Large intestine (tissue), 3 donors: ENCODE results near the gene LONP2. TPM values are rescaled to one million over a fixed set of nuclear protein-coding genes. Genes with fewer than 3 reads are reported as not detected.
"Not testable (repeated sequence)": the region's sequence is repeated elsewhere in the genome, so short reads cannot be mapped to it uniquely, and the experiment has no call there.

Experiments
- DNase-seq, 2 donors: peaks; one replicate each; pipeline versions ENCODE4 v3.0.0 to v3.0.0-alpha.2; 2013
- H3K27ac ChIP-seq: one replicate; pipeline ENCODE4 v1.5.1; 2013; ENCODE audit warnings: low read length
- H3K27me3 ChIP-seq: 2 replicates; pipeline ENCODE4 v1.6.1; 2013; ENCODE audit warnings: low read length; ENCODE audit not compliant: control insufficient read depth, insufficient read depth
- H3K36me3 ChIP-seq: 2 replicates; pipeline ENCODE4 v1.6.1; 2013; ENCODE audit warnings: low read length; ENCODE audit not compliant: control insufficient read depth, insufficient read depth
- H3K4me1 ChIP-seq: one replicate; pipeline ENCODE4 v1.6.1; 2013; ENCODE audit warnings: low read length; ENCODE audit not compliant: control insufficient read depth, insufficient read depth
- H3K4me3 ChIP-seq: one replicate; pipeline ENCODE4 v1.5.1; 2013; ENCODE audit warnings: low read length
- H3K9me3 ChIP-seq: one replicate; pipeline ENCODE4 v1.6.1; 2013; ENCODE audit warnings: mild to moderate bottlenecking, low read depth, low read length, moderate library complexity; ENCODE audit not compliant: control insufficient read depth
- WGBS: methylation state at CpG from one replicate; pipeline ENCODE4 v1.1.5; 2013; ENCODE audit warnings: low lambda C conversion rate; ENCODE audit not compliant: insufficient coverage; 5-methylcytosine and 5-hydroxymethylcytosine counted together
- polyA plus RNA-seq: library from polyadenylated mRNA; unstranded; fragments of 120-200 nt; gene quantifications from one replicate; pipeline ENCODE4 v1.2.1, GENCODE V29; 2013

Gene LONP2
- polyA plus RNA-seq, 1 donor = 49.4 TPM

DNA sequence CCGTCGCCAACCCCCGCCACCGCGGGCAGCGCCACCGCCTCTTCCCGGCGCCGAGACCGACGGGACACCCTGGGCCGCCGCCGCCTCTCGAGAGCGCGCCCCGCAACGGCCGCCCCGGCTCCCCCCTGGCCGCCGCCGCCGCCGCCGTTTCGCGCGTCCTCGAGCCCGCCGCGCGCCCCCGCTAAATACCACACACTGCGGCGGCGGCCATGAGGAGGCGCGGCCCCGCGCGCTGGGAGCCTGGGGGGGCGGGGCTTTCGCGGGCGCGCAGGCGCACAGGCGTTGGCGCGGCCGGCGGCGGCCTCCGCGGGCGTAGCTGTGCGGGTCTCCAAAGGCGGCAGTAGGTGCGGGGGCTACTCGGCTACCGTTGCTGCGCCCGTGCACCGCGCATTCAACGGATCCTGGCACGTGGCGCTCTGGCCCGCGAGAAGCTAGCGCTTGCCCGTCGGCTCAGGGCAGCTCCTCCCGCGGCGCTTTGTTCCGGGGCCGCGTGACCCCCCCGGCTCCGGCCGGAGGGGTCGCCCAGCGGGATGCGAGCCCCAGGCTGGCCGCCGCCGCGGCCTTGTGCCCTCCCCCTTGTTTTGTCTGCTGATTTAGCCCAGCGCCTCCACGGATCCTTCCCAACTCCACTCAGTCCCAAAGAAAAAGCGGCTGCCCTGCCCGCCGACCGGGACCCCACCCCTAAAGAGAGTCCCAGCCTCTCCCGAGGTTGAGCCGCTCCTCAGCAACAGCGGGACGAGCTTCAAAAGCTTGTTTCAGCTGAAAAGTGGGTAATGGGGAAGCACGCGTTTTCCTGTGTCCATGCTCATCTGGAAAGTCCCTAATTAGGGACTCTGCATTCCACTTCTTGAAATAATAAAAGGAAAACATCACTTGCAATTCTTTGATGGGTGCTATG, 141.4 kb downstream of the LONP2 start, which contains the start of gene SIAH1:
Gene SIAH1 (minus strand): TSS at position 161 of the 898 bp plus-strand sequence. CDS start 22,985 bp downstream, outside the sequence.
- no peaks in the 10 kb centered on the region for H3K36me3 ChIP-seq
- H3K27me3 ChIP-seq = no peaks in the 10 kb centered on the region
- no CpG with 5 or more reads among the region's 105 CpGs for WGBS
- peak within 1 kb of the TSS; percentile 84 for H3K27ac ChIP-seq
- peak within 1 kb of the TSS; percentile 72 for H3K4me3 ChIP-seq
- DNase-seq = peak; percentile 78 to 89
- H3K9me3 ChIP-seq = no peaks in the 10 kb centered on the region
- H3K4me1 ChIP-seq = peaks cover 9% of the 10 kb centered on the region

- Histone ChIP-seq H3K27me3 (no peaks in the 10 kb centered on the region), H3K27ac (no peak overlapping the region), H3K36me3 (no peaks in the 10 kb centered on the region), H3K4me1 (peaks cover 9% of the 10 kb centered on the region), H3K9me3 (no peaks in the 10 kb centered on the region), H3K4me3 (no peak overlapping the region)
- DNase-seq = no peak
- 94% methylated on average over 2 of the region's 17 CpGs for WGBS
Observed at GRCh38 chr16:48386559-48387312, 142.6 kb downstream of the LONP2 start.

DNA sequence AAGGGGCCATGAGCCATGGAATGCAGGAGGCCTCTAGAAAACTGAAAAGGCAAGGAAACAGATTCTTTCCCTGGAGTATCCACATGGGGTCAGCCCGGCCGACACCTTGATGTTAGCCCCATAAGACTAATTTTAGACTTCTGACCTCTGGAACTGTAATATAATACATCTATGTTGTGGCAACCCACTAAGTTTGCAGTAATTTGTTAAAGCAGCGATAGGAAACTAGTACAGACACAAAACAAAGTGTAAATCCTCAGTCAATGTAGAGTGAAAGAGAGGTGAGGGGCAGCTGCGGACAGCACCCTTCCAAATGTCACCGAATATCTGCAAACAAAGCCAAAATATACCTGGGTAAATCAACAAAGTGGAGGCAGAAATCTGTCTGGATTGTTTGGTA, 148.3 kb downstream of the LONP2 start:
- Histone ChIP-seq H3K36me3 (no peaks in the 10 kb centered on the region), H3K4me3 (no peak overlapping the region), H3K27ac (no peak overlapping the region), H3K9me3 (no peaks in the 10 kb centered on the region), H3K27me3 (no peaks in the 10 kb centered on the region), H3K4me1 (no peaks in the 10 kb centered on the region)
- DNase-seq = no peak
- no CpG with 5 or more reads among the region's 5 CpGs for WGBS

DNA sequence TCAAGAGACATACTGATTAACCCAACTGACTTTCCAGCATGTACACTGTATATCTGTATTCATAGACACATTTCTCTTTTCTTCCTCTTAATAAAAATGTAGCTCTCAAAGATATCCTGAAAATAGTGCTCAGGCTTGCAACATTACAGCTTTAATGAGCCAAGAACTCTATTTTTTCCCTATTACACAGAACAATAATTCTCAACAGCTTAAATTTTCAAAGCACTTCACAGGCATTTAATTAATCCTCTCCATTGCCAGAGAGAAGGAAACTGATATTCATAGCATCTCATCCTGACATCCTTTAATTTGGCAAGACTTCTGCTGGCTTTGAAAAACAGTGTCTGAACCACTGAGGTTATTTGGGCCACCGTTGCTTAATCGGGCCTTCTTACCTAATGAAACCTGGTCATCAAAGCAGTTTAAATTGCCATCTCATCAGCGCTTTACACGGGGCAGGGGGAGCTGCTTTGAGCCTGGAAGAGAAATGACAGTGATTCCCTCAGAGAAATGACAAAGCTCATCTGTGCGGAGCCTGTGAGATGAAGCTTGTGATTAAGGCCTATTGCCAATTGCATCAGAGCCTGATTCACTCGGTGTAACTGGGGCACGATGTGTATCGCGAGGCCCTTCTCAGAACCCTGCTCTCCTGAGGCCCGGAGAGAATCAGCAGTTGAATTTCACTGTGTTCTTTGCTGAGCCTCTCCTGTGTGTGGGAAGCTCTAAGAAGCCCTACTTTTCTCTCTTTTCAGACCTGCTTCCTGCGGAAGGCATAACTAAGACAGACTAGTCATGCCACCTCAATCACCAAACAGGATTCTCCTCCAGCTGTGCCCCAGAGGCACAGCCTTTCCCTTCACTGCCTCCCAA, 149.6 kb downstream of the LONP2 start:
- H3K4me3 ChIP-seq = no peak overlapping the region
- H3K4me1 ChIP-seq = no peaks in the 10 kb centered on the region
- no peak overlapping the region for H3K27ac ChIP-seq
- no peak for DNase-seq
- H3K9me3 ChIP-seq = no peaks in the 10 kb centered on the region
- no peaks in the 10 kb centered on the region for H3K36me3 ChIP-seq
- WGBS = no CpG with 5 or more reads among the region's 11 CpGs
- H3K27me3 ChIP-seq = no peaks in the 10 kb centered on the region

- Histone ChIP-seq H3K27ac (no peak overlapping the region), H3K9me3 (no peaks in the 10 kb centered on the region), H3K4me3 (no peak overlapping the region), H3K4me1 (no peaks in the 10 kb centered on the region), H3K27me3 (no peaks in the 10 kb centered on the region), H3K36me3 (no peaks in the 10 kb centered on the region)
- DNase-seq = no peak
- 92% methylated on average over 6 of the region's 6 CpGs for WGBS
Observed at GRCh38 chr16:48394355-48394703, 150.2 kb downstream of the LONP2 start.

GRCh38 chr16:48395375-48395774, 151.3 kb downstream of the LONP2 start:
- H3K4me1 ChIP-seq = no peaks in the 10 kb centered on the region
- peak in 1 of 2 donors; percentile 37 for DNase-seq
- no peak overlapping the region for H3K4me3 ChIP-seq
- H3K27me3 ChIP-seq = no peaks in the 10 kb centered on the region
- H3K27ac ChIP-seq = no peak overlapping the region
- no CpG with 5 or more reads among the region's 3 CpGs for WGBS
- no peaks in the 10 kb centered on the region for H3K9me3 ChIP-seq
- no peaks in the 10 kb centered on the region for H3K36me3 ChIP-seq

GRCh38 chr16:48402547-48402946, 158.4 kb downstream of the LONP2 start:
- DNase-seq, H3K9me3 ChIP-seq, H3K27me3 ChIP-seq, H3K27ac ChIP-seq, H3K4me3 ChIP-seq, H3K36me3 ChIP-seq: not testable (repeated sequence)
- WGBS = 100% methylated on average over 2 of the region's 8 CpGs
- peaks cover 14% of the 10 kb centered on the region for H3K4me1 ChIP-seq

DNA sequence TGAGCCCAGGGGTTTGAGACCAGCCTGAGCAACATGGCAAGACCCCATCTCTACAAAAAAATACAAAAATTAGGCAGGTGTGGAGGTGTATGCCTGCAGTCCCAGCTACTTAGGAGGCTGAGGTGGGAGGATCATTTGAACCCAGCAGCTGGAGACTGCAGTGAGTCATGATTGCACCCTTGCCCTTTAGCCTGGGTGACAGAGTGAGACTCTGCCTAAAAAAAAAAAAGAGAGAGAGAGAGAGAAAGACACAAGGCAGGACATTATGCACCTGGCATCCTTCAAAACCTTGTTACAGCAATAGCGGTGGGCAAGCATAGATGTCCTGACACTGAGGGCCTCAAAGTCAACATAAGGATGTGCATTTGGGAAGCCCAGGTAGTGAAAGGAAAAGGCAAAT, 161.1 kb downstream of the LONP2 start:
- Histone ChIP-seq H3K27me3 (no peaks in the 10 kb centered on the region), H3K4me3 (no peak overlapping the region), H3K27ac (peak overlapping the region; percentile 80), H3K36me3 (no peaks in the 10 kb centered on the region), H3K9me3 (no peaks in the 10 kb centered on the region), H3K4me1 (peaks cover 21% of the 10 kb centered on the region)
- DNase-seq = peak in 1 of 2 donors; percentile 30
- 83% methylated on average over 1 of the region's 1 CpG for WGBS

DNA sequence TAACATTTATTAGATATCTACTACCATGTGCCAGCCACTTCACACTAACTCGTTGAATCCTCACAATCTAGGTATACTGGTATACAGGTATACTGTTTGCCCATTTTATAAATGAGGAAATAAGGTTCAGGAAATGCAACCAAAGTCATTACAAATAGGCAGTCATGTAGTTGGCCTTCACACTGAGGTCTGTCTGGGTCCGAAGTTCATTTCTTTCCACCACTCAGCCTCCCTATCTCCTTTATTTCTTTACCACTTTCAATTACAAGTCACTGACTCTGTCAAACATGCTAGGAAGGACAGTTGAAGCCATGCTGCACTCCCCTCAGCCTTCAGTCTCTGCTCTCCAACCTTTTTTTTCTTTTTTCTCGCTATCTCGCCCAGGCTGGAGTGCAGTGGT, 161.8 kb downstream of the LONP2 start:
- Histone ChIP-seq H3K9me3 (no peaks in the 10 kb centered on the region), H3K4me3 (no peak overlapping the region), H3K27me3 (no peaks in the 10 kb centered on the region), H3K36me3 (no peaks in the 10 kb centered on the region), H3K27ac (peak overlapping the region; percentile 80), H3K4me1 (peaks cover 28% of the 10 kb centered on the region)
- WGBS = no CpG with 5 or more reads among the region's 4 CpGs
- DNase-seq = peak; percentile 84 to 94
